GM12872 (cell line): ENCODE results near the gene BNC2.

Experiments used
- TF ChIP-seq, protein P1 (sequence below): IDR thresholded peaks from 3 replicates; pipeline ENCODE4 v1.5.1; 2011; ENCODE audit warnings: low read depth, mild to moderate bottlenecking, low read length, moderate library complexity; ENCODE audit not compliant: insufficient read depth

The BNC2 gene

DNA sequence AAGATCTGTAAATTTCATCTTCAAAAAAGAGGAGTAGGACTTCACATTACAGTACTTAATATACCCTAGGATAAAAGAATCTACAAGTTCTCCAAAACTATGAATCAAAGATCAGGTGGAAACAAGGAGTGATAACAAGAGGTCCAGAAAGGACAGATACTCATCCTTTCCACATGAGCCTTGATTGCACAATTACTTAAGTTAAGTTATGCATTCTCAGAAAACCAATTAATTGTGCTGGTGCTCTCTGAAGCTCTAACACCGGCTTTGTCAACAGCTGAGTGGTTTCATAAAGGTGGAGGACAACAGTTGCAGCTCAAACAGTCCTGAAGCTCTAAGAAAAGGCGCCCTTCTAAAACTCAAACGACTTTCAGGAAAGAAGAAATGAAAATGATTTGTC, 251.9 kb downstream of the BNC2 start:
- TF ChIP-seq, protein P1, sequence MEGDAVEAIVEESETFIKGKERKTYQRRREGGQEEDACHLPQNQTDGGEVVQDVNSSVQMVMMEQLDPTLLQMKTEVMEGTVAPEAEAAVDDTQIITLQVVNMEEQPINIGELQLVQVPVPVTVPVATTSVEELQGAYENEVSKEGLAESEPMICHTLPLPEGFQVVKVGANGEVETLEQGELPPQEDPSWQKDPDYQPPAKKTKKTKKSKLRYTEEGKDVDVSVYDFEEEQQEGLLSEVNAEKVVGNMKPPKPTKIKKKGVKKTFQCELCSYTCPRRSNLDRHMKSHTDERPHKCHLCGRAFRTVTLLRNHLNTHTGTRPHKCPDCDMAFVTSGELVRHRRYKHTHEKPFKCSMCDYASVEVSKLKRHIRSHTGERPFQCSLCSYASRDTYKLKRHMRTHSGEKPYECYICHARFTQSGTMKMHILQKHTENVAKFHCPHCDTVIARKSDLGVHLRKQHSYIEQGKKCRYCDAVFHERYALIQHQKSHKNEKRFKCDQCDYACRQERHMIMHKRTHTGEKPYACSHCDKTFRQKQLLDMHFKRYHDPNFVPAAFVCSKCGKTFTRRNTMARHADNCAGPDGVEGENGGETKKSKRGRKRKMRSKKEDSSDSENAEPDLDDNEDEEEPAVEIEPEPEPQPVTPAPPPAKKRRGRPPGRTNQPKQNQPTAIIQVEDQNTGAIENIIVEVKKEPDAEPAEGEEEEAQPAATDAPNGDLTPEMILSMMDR: no peak

DNA sequence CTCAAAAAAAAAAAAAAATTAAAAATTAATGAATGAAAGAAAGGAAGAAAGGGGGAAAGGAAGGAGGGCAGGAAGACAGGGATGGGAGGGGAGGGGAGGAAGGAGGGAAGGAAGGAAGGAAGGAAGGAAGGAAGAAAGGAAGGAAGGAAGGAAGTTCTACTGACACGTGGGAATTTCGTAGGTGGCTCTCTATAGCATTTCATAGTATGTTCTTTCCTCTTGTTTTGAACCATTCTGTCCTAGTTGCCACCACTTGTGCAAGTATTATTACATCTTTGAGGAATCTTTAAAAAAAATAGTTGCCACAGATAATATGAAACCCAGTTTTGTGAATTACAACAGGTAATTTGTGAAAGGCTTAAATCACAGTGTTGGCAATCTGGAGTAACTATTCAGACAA, 253.8 kb downstream of the BNC2 start:
- TF ChIP-seq, protein P1: no peak

DNA sequence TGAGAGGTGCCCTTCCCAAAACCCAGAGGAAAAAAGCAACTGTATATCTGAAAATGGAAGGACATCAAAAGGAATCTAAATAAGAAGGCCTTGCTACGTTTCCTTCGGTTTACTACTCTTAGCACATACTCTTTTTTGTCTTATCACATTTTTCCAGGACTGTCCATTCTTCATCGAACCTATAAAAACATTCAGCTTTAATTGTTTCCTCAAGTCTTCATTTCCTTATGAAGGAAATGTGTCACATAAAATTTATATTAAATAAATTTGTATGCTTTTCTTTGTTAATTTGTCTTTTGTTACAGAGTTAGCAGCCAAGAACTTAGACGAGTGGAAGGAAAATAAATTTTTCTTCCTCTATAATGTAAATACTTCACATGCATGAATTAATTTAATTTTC, 255.0 kb downstream of the BNC2 start:
- TF ChIP-seq, protein P1: no peak

DNA sequence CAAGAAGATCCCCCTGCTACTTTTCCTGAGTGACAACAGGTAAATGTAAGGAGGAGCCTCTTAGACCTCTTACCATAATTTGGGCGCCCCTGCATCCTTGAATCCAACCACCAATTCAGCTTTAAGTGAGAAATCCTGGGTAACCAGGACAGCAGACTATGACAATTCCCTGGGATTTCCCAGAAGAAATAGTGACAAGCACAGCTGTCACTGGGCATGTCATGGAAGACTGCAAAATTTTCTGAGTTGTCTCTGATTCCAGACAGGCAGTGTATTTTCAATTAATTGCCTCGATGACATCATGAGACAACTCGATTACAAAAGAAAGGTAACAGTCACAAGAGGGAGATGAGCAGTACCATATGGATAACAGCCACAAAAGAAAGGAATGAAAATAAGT, 256.9 kb downstream of the BNC2 start:
- TF ChIP-seq, protein P1: no peak

DNA sequence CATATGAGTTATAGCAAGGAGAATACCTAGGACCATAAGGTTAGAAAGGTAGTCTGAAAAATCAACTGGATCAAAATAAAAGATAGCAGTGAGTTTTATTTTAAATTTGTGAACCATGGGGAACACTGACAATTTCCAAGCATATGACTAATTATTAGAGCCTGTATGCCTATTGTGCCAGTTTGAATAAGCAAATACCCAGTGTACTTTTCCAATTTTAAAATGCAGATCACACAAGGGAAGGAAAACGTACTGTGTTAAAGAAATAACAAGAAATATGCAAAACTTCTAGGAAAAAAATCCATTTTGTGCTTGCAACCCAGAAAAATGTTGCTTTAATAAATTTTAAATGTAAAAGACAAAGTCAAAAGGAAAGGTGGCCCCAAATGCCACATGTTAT, 257.4 kb downstream of the BNC2 start:
- TF ChIP-seq, protein P1: no peak

DNA sequence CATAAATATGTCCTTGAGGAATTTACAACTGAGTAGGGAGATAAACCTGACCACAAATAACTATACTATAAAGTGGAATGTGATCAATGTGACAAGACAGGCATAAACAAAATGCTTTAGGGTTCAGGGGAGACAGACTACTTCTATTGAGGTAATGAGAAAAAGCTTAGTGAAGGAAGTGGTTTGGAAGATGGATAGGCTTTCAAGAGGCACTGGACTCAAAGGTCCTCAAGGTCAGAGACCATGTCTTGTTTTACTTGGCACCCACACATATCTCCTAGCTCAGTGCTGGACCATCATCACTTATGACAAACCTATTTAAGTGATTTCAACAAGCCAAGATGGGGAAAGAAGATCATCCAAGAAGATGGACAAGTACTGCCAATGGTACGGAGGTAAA, 257.8 kb downstream of the BNC2 start:
- TF ChIP-seq, protein P1: no peak

DNA sequence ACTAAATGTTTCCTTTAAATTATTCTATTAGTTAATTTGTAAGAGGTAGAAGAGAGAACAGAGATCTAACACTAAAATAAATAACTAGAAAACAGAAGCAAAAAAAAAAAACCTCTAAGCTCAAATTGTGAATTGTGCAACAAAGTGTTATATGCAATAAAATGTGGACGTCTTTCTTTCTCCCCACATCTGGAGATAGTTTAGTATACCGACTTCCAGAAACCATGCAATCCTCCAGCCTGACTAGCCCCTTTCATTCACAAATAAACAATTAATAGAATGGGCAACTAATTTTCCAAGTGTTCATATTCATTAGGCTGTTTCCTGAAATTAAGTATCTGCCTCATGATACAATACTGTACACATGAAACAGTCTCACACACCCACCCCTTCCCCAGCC, 258.5 kb downstream of the BNC2 start:
- TF ChIP-seq, protein P1: no peak

DNA sequence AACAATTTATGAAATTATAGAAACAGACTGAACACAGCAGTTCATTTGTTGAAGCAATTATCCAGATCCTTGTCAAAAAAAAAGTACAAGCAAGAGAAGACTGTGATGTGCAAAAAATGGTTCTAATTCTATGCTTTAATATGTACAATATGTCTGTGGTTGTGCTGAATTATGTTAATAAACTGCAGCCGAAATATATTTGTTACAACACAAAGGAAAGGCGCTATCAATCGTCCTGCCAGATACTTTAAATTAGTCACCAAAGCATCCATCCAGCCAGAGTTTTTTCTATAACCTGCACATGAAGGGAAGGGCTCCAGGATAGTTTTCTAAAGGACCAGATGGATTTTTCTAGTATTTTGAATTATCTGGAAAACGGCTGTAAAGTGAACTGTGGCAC, 259.5 kb downstream of the BNC2 start:
- TF ChIP-seq, protein P1: no peak
